Smooth muscle cell (in vitro differentiated cells): Measurements from ENCODE around the gene MAP2. TPM values are rescaled to one million over a fixed set of nuclear protein-coding genes. Genes with fewer than 3 reads are reported as not detected.
A peak's percentile ranks its signal among the peaks of the same experiment; 100 is the strongest.

Experiments used
- DNase-seq: peaks from one replicate; lab custom pipeline; 2025; ENCODE audit not compliant: unreplicated experiment; lab: John Stamatoyannopoulos, UW
- H2AFZ ChIP-seq: fragments of 200-600 bp; sonication (generic); 2 replicates; pipeline ENCODE4 v1.6.0; 2016; ENCODE audit warnings: antibody characterized with exemption, low read depth, mild to moderate bottlenecking
- H3F3A ChIP-seq: fragments of 200-600 bp; sonication (generic); 2 replicates; pipeline ENCODE4 v1.6.0; 2017; ENCODE audit warnings: antibody characterized with exemption, low read depth
- H3K27ac ChIP-seq: fragments of 200-600 bp; sonication (generic); 2 replicates; pipeline ENCODE4 v1.5.1; 2016; ENCODE audit warnings: low read depth, mild to moderate bottlenecking
- H3K27me3 ChIP-seq: fragments of 200-600 bp; sonication (generic); 2 replicates; pipeline ENCODE4 v1.6.1; 2016; ENCODE audit warnings: low read depth, mild to moderate bottlenecking
- H3K36me3 ChIP-seq: fragments of 200-600 bp; sonication (generic); 2 replicates; pipeline ENCODE4 v1.5.1; 2016; ENCODE audit warnings: low read depth
- H3K4me1 ChIP-seq: fragments of 200-600 bp; sonication (generic); 2 replicates; pipeline ENCODE4 v1.5.1; 2016; ENCODE audit warnings: low read depth
- H3K4me2 ChIP-seq: fragments of 200-600 bp; sonication (generic); 2 replicates; pipeline ENCODE4 v1.6.0; 2016; ENCODE audit warnings: mild to moderate bottlenecking
- H3K4me3 ChIP-seq: fragments of 200-600 bp; sonication (generic); 2 replicates; pipeline ENCODE4 v1.5.1; 2016; ENCODE audit warnings: mild to moderate bottlenecking
- H3K79me2 ChIP-seq: fragments of 200-600 bp; sonication (generic); 2 replicates; pipeline ENCODE4 v1.6.0; 2016; ENCODE audit warnings: low read depth, mild to moderate bottlenecking
- H3K9ac ChIP-seq: fragments of 200-600 bp; sonication (generic); 2 replicates; pipeline ENCODE4 v1.6.0; 2016; ENCODE audit warnings: low read depth
- H3K9me3 ChIP-seq: fragments of 200-600 bp; sonication (generic); replicated peaks from 2 replicates; pipeline ENCODE4 v1.5.1; 2016; ENCODE audit warnings: low read depth
- H4K20me1 ChIP-seq: fragments of 200-600 bp; sonication (generic); 2 replicates; pipeline ENCODE4 v1.6.0; 2016; ENCODE audit warnings: low read depth
- WGBS: methylation state at CpG from one replicate; pipeline ENCODE4 v1.1.7; 2016; ENCODE audit warnings: low lambda C conversion rate; 5-methylcytosine and 5-hydroxymethylcytosine counted together
- polyA plus RNA-seq: library from polyadenylated mRNA; unstranded; fragments of >200 nt; fragmentation: Nextera tagmentation; extraction: Ambion mirVana; gene quantifications from 2 replicates; pipeline ENCODE4 v1.2.1, GENCODE V29; 2016
- total RNA-seq: library from RNA; depleted of rRNA; stranded (reverse); fragments of >200 nt; gene quantifications from 2 replicates; pipeline ENCODE4 v1.2.3, GENCODE V29; 2014
- TF ChIP-seq, protein P1 (sequence below): fragments of 200-600 bp; sonication (generic); IDR thresholded peaks from 2 replicates; pipeline ENCODE4 v1.5.1; 2017; ENCODE audit warnings: borderline replicate concordance, mild to moderate bottlenecking, antibody characterized with exemption; ENCODE audit not compliant: insufficient read depth, poor library complexity, severe bottlenecking

MAP2 gene, protein sequence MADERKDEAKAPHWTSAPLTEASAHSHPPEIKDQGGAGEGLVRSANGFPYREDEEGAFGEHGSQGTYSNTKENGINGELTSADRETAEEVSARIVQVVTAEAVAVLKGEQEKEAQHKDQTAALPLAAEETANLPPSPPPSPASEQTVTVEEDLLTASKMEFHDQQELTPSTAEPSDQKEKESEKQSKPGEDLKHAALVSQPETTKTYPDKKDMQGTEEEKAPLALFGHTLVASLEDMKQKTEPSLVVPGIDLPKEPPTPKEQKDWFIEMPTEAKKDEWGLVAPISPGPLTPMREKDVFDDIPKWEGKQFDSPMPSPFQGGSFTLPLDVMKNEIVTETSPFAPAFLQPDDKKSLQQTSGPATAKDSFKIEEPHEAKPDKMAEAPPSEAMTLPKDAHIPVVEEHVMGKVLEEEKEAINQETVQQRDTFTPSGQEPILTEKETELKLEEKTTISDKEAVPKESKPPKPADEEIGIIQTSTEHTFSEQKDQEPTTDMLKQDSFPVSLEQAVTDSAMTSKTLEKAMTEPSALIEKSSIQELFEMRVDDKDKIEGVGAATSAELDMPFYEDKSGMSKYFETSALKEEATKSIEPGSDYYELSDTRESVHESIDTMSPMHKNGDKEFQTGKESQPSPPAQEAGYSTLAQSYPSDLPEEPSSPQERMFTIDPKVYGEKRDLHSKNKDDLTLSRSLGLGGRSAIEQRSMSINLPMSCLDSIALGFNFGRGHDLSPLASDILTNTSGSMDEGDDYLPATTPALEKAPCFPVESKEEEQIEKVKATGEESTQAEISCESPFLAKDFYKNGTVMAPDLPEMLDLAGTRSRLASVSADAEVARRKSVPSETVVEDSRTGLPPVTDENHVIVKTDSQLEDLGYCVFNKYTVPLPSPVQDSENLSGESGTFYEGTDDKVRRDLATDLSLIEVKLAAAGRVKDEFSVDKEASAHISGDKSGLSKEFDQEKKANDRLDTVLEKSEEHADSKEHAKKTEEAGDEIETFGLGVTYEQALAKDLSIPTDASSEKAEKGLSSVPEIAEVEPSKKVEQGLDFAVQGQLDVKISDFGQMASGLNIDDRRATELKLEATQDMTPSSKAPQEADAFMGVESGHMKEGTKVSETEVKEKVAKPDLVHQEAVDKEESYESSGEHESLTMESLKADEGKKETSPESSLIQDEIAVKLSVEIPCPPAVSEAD (N-terminal part only)
- total RNA-seq = 18.7 and 23.2 TPM in 2 replicates
- 1.8 and 15.4 TPM in 2 replicates for polyA plus RNA-seq

DNA sequence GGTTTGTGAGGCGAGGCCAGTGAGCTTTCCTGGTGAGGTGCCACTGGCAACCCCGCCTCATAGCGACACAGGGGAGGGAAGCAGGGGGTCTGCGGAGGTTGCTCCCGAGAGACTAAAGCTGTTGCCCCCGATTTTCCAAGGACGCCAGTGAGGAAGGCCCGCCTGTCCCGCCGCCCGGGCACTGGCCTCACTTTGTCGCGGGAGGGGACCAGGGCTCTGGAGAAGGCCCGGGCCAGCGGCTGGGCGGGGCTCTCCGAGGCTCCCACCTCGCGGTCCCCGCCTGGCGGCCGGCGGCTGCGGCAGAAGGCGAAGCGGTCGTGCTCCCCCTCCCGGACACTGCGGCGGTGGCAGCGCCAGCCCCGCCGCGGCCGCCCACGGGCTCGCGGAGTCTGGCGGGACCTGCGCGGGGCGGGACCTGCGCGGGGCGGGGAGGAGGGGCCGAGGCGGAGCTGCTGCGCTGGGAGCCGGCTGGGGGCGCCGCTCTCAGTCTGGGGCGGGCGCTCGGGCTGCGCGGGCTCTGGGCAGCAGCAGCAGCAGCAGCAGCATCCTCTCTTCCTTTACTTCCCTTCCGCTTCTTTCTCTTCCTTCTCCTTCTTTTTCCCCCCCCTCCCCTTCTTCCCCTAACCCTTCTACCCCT is at the start of gene MAP2:
Gene MAP2, plus strand, starts transcription at position 486 of the 637 bp plus-strand sequence. CDS start 229,124 bp downstream, outside the sequence.
- Histone ChIP-seq H3K27ac (peak within 1 kb of the TSS; percentile 14), H4K20me1 (no peaks in the 10 kb centered on the region), H3K9me3 (no peaks in the 10 kb centered on the region), H3K9ac (peak within 1 kb of the TSS; percentile 52), H2AFZ (peak within 1 kb of the TSS; percentile 92), H3K4me3 (peak within 1 kb of the TSS; percentile 82), H3K79me2 (no peaks in the 10 kb centered on the region), H3K27me3 (no peaks in the 10 kb centered on the region), H3K4me1 (peaks cover 10% of the 10 kb centered on the region), H3F3A (peaks cover 4% of the 10 kb centered on the region), H3K4me2 (peak within 1 kb of the TSS; percentile 95), H3K36me3 (no peaks in the 10 kb centered on the region)
- WGBS = 6% methylated on average over 39 of the region's 57 CpGs
- TF ChIP-seq, protein P1, sequence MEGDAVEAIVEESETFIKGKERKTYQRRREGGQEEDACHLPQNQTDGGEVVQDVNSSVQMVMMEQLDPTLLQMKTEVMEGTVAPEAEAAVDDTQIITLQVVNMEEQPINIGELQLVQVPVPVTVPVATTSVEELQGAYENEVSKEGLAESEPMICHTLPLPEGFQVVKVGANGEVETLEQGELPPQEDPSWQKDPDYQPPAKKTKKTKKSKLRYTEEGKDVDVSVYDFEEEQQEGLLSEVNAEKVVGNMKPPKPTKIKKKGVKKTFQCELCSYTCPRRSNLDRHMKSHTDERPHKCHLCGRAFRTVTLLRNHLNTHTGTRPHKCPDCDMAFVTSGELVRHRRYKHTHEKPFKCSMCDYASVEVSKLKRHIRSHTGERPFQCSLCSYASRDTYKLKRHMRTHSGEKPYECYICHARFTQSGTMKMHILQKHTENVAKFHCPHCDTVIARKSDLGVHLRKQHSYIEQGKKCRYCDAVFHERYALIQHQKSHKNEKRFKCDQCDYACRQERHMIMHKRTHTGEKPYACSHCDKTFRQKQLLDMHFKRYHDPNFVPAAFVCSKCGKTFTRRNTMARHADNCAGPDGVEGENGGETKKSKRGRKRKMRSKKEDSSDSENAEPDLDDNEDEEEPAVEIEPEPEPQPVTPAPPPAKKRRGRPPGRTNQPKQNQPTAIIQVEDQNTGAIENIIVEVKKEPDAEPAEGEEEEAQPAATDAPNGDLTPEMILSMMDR = peak; percentile 72
- peak; percentile 62 for DNase-seq

DNA sequence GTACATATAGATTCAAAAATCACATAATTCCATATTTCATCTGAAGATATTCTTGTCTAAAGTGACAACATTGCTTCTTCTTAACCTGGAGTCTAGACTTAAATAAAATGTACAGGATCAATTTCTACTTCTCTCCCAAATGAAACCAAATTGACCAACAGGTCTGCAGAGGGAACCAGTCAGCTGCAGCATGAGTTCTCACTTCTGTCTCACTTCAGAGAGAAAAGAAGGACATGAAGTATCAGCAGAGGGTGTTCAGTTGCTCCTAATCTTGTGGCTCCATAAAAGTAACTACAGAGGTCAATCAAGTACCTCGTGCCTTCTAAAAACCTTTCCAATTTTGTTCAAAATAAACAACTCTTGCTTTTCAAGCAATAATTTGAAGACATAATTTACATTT is 47.2 kb upstream of the MAP2 start:
- Histone ChIP-seq H3K4me3 (no peak overlapping the region), H3K27me3 (no peaks in the 10 kb centered on the region), H2AFZ (no peak overlapping the region), H3K79me2 (no peaks in the 10 kb centered on the region), H3K4me2 (no peak overlapping the region), H3F3A (no peaks in the 10 kb centered on the region), H3K36me3 (no peaks in the 10 kb centered on the region), H4K20me1 (no peaks in the 10 kb centered on the region), H3K9ac (no peak overlapping the region), H3K27ac (no peak overlapping the region), H3K9me3 (no peaks in the 10 kb centered on the region), H3K4me1 (no peaks in the 10 kb centered on the region)
- 78% methylated on average over 1 of the region's 1 CpG for WGBS
- DNase-seq = no peak
- TF ChIP-seq, protein P1 = no peak

DNA sequence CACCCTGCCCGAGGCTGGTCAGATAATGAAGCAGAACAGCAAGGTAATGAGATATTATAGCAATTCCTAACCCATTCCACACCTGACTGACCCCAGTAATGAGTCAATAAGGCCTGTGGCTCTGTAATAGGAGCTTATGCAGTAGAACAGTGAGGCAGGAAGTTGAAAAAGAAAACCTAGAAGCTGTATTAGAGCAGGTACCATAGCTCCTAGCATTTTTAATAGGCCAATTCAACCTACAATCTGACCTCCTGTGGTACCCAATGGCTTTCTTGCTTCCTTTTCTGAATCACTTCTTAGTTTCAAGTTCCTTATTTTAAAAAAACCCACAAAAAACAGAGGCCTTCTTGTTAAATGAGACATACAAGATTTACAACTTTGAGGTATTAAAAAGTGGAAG is 43.6 kb upstream of the MAP2 start:
- Histone ChIP-seq H4K20me1 (no peaks in the 10 kb centered on the region), H3F3A (no peaks in the 10 kb centered on the region), H3K27ac (no peak overlapping the region), H3K4me2 (no peak overlapping the region), H2AFZ (no peak overlapping the region), H3K79me2 (no peaks in the 10 kb centered on the region), H3K4me3 (no peak overlapping the region), H3K36me3 (no peaks in the 10 kb centered on the region), H3K27me3 (no peaks in the 10 kb centered on the region), H3K4me1 (no peaks in the 10 kb centered on the region), H3K9me3 (no peaks in the 10 kb centered on the region), H3K9ac (no peak overlapping the region)
- DNase-seq = no peak
- WGBS = 59% methylated on average over 1 of the region's 1 CpG
- TF ChIP-seq, protein P1 = no peak
